Lower leg skin (tissue), 3 donors: Measurements from ENCODE around the gene TMSB4Y.

Source experiments
- CTCF ChIP-seq, 3 donors: fragments of 450-650 bp; IDR thresholded peaks; one replicate each; pipeline ENCODE4 v1.5.1; 2016; ENCODE audit warnings: antibody characterized with exemption in 3 of 3, mild to moderate bottlenecking in 3 of 3, moderate library complexity in 2 of 3
- POLR2A ChIP-seq, 2 donors: fragments of 450-650 bp; IDR thresholded peaks; one replicate each; pipeline ENCODE4 v1.6.1; 2016 to 2017; ENCODE audit warnings: antibody characterized with exemption in 2 of 2, mild to moderate bottlenecking in 1 of 2, moderate library complexity in 1 of 2

- no peak for TF ChIP-seq CTCF (IDR thresholded peaks at IDR 0.05)
- TF ChIP-seq POLR2A (IDR thresholded peaks at IDR 0.05): no peak
These were observed 1.4 kb upstream of the TMSB4Y start for GRCh38 chrY:13702276-13702675.
